Measurements from ENCODE around the gene MBP. TPM values are rescaled to one million over a fixed set of nuclear protein-coding genes. Genes with fewer than 3 reads are reported as not detected.
"Not testable (repeated sequence)": the region's sequence is repeated elsewhere in the genome, so short reads cannot be mapped to it uniquely, and the experiment has no call there.

The MBP gene
- total and polyA plus RNA-seq, 3 experiments from 2014 or later, result 59.5 to 196 (median 60.0) TPM

GRCh38 chr18:76972241-76972640 is 160.3 kb downstream of the MBP start:
- CTCF ChIA-PET, result interaction anchor here (1.2 to 1.6 kb wide), 2 partner anchors 11 to 53 kb away, joined by 3 to 6 read pairs; no protein-coding TSS in a partner anchor
- Mint-ChIP-seq H3K27me3 (no peaks in the 10 kb centered on the region), H3K27ac (no peak overlapping the region), H3K4me3 (no peak overlapping the region), H3K4me1 (no peaks in the 10 kb centered on the region), H3K36me3 (peaks cover 0 to 28% (median 7%) of the 10 kb centered on the region in 3 donors), H3K9me3 (no peaks in the 10 kb centered on the region)
- H3K27ac ChIP-seq (ENCODE audit: low read depth, low read length), result no peak overlapping the region
- H3K9me3 ChIP-seq (ENCODE audit: low read length), result no peaks in the 10 kb centered on the region
- H3K27me3 ChIP-seq (ENCODE audit: insufficient read depth, low read length, poor library complexity, severe bottlenecking), result no peaks in the 10 kb centered on the region
- H3K4me3 ChIP-seq (ENCODE audit: low read length), result no peak overlapping the region
- no peak for DNase-seq
- no peaks in the 10 kb centered on the region for H3K4me1 ChIP-seq (ENCODE audit: insufficient read depth, low read length)
- peaks cover 4% of the 10 kb centered on the region for H3K36me3 ChIP-seq (ENCODE audit: insufficient read depth, low read length)
- POLR2A ChIA-PET, result no interaction called here

- POLR2A ChIA-PET, result no interaction called here
- peak overlapping the region in 1 of 8 donors; percentile 42 for H3K27ac Mint-ChIP-seq
Measured at GRCh38 chr18:76970770-76971559, 161.6 kb downstream of the MBP start.

GRCh38 chr18:76967721-76968472 is 164.7 kb downstream of the MBP start:
- Mint-ChIP-seq H3K9me3 (no peaks in the 10 kb centered on the region), H3K36me3 (peaks cover 8 to 37% (median 12%) of the 10 kb centered on the region in 3 donors), H3K4me3 (no peak overlapping the region), H3K4me1 (peaks cover 24 to 26% (median 25%) of the 10 kb centered on the region in 3 donors), H3K27ac (no peak overlapping the region), H3K27me3 (no peaks in the 10 kb centered on the region)
- no peak for DNase-seq
- ChIA-PET POLR2A (no interaction called here), CTCF (interaction anchor here (0.6 to 0.9 kb wide), 2 partner anchors 15 to 164 kb away, joined by 3 read pairs; no protein-coding TSS in a partner anchor)
- no peak overlapping the region for H3K27ac ChIP-seq (ENCODE audit: low read depth, low read length)
- H3K4me3 ChIP-seq (ENCODE audit: low read length), result no peak overlapping the region
- no peaks in the 10 kb centered on the region for H3K4me1 ChIP-seq (ENCODE audit: insufficient read depth, low read length)
- H3K36me3 ChIP-seq (ENCODE audit: insufficient read depth, low read length), result peaks cover 4% of the 10 kb centered on the region
- H3K9me3 ChIP-seq (ENCODE audit: low read length), result no peaks in the 10 kb centered on the region
- no peaks in the 10 kb centered on the region for H3K27me3 ChIP-seq (ENCODE audit: insufficient read depth, low read length, poor library complexity, severe bottlenecking)

More at GRCh38 chr18:76970770-76971559, 161.6 kb downstream of the MBP start:
- Histone ChIP-seq H3K36me3 (ENCODE audit: insufficient read depth, low read length) (peaks cover 4% of the 10 kb centered on the region), H3K9me3 (ENCODE audit: low read length) (no peaks in the 10 kb centered on the region), H3K4me1 (ENCODE audit: insufficient read depth, low read length) (no peaks in the 10 kb centered on the region), H3K4me3 (ENCODE audit: low read length) (no peak overlapping the region), H3K27ac (ENCODE audit: low read depth, low read length) (no peak overlapping the region), H3K27me3 (ENCODE audit: insufficient read depth, low read length, poor library complexity, severe bottlenecking) (no peaks in the 10 kb centered on the region)
- CTCF ChIA-PET, result interaction anchor here (1.2 to 1.6 kb wide), 2 partner anchors 12 to 51 kb away, joined by 3 to 6 read pairs; no protein-coding TSS in a partner anchor
- Mint-ChIP-seq H3K9me3 (no peaks in the 10 kb centered on the region), H3K27me3 (no peaks in the 10 kb centered on the region), H3K4me3 (no peak overlapping the region), H3K4me1 (no peaks in the 10 kb centered on the region), H3K36me3 (peaks cover 0 to 28% (median 7%) of the 10 kb centered on the region in 3 donors)
- no peak for DNase-seq

- CTCF ChIA-PET; H3K27me3 Mint-ChIP-seq; H3K4me3 ChIP-seq (ENCODE audit: low read length); H3K9me3 ChIP-seq (ENCODE audit: low read length); H3K27ac Mint-ChIP-seq; H3K4me3 Mint-ChIP-seq; H3K4me1 ChIP-seq (ENCODE audit: insufficient read depth, low read length); H3K36me3 ChIP-seq (ENCODE audit: insufficient read depth, low read length); H3K9me3 Mint-ChIP-seq; POLR2A ChIA-PET; H3K27me3 ChIP-seq (ENCODE audit: insufficient read depth, low read length, poor library complexity, severe bottlenecking); DNase-seq; H3K27ac ChIP-seq (ENCODE audit: low read depth, low read length): not testable (repeated sequence)
- Mint-ChIP-seq H3K4me1 (peaks cover 30 to 31% (median 30%) of the 10 kb centered on the region in 3 donors), H3K36me3 (peaks cover 8 to 42% (median 16%) of the 10 kb centered on the region in 3 donors)
Measured at GRCh38 chr18:76967299-76967698, 165.3 kb downstream of the MBP start.

GRCh38 chr18:76965555-76966151 is 166.9 kb downstream of the MBP start:
- H3K9me3 Mint-ChIP-seq; CTCF ChIA-PET; H3K4me1 ChIP-seq (ENCODE audit: insufficient read depth, low read length); POLR2A ChIA-PET; H3K27me3 ChIP-seq (ENCODE audit: insufficient read depth, low read length, poor library complexity, severe bottlenecking); H3K27me3 Mint-ChIP-seq; H3K36me3 ChIP-seq (ENCODE audit: insufficient read depth, low read length); H3K4me3 ChIP-seq (ENCODE audit: low read length); H3K9me3 ChIP-seq (ENCODE audit: low read length); H3K27ac Mint-ChIP-seq; DNase-seq; H3K4me3 Mint-ChIP-seq; H3K27ac ChIP-seq (ENCODE audit: low read depth, low read length): not testable (repeated sequence)
- Mint-ChIP-seq H3K4me1 (peaks cover 34 to 37% (median 36%) of the 10 kb centered on the region in 3 donors), H3K36me3 (peaks cover 24 to 49% (median 25%) of the 10 kb centered on the region in 3 donors)

- Mint-ChIP-seq H3K9me3 (peaks cover 0 to 8% (median 0%) of the 10 kb centered on the region in 5 donors), H3K27me3 (no peaks in the 10 kb centered on the region), H3K27ac (peak overlapping the region; percentile 1 to 71 (median 28)), H3K36me3 (peaks cover 32 to 62% (median 40%) of the 10 kb centered on the region in 3 donors), H3K4me3 (peak overlapping the region in 4 of 7 donors; percentile 0 to 49 (median 6)), H3K4me1 (peaks cover 34 to 37% (median 36%) of the 10 kb centered on the region in 3 donors)
- Histone ChIP-seq H3K27ac (ENCODE audit: low read depth, low read length) (no peak overlapping the region), H3K27me3 (ENCODE audit: insufficient read depth, low read length, poor library complexity, severe bottlenecking) (no peaks in the 10 kb centered on the region), H3K36me3 (ENCODE audit: insufficient read depth, low read length) (peaks cover 8% of the 10 kb centered on the region), H3K4me3 (ENCODE audit: low read length) (no peak overlapping the region), H3K9me3 (ENCODE audit: low read length) (no peaks in the 10 kb centered on the region), H3K4me1 (ENCODE audit: insufficient read depth, low read length) (no peaks in the 10 kb centered on the region)
- POLR2A ChIA-PET, result no interaction called here
- DNase-seq, result no peak
- CTCF ChIA-PET, result interaction anchor here (1.0 to 1.1 kb wide), 3 partner anchors 19 to 162 kb away, joined by 3 read pairs; no protein-coding TSS in a partner anchor
Measured at GRCh38 chr18:76963936-76964335, 168.6 kb downstream of the MBP start.

GRCh38 chr18:76962851-76963250 is 169.7 kb downstream of the MBP start:
- no peak for DNase-seq
- Mint-ChIP-seq H3K4me1 (peaks cover 34 to 37% (median 36%) of the 10 kb centered on the region in 3 donors), H3K27ac (peak overlapping the region; percentile 1 to 44 (median 19)), H3K36me3 (peaks cover 32 to 66% (median 44%) of the 10 kb centered on the region in 3 donors), H3K4me3 (peak overlapping the region in 1 of 7 donors; percentile 13), H3K27me3 (no peaks in the 10 kb centered on the region), H3K9me3 (peaks cover 0 to 8% (median 0%) of the 10 kb centered on the region in 5 donors)
- H3K36me3 ChIP-seq (ENCODE audit: insufficient read depth, low read length), result peaks cover 13% of the 10 kb centered on the region
- H3K4me1 ChIP-seq (ENCODE audit: insufficient read depth, low read length), result no peaks in the 10 kb centered on the region
- no peaks in the 10 kb centered on the region for H3K27me3 ChIP-seq (ENCODE audit: insufficient read depth, low read length, poor library complexity, severe bottlenecking)
- H3K4me3 ChIP-seq (ENCODE audit: low read length), result no peak overlapping the region
- CTCF ChIA-PET, result interaction anchor here (1.0 kb wide), 1 partner anchor 21 kb away, joined by 3 read pairs; no protein-coding TSS in a partner anchor
- no peaks in the 10 kb centered on the region for H3K9me3 ChIP-seq (ENCODE audit: low read length)
- POLR2A ChIA-PET, result no interaction called here
- H3K27ac ChIP-seq (ENCODE audit: low read depth, low read length), result no peak overlapping the region

Data from CD8-positive, alpha-beta memory T cell (primary cell).